Ishikawa (cell line): Measurements from ENCODE around the gene NPC2.

Experiments
- CEBPB ChIP-seq: IDR thresholded peaks from 2 replicates; pipeline ENCODE4 v1.6.1; 2012
- CREB1 ChIP-seq: IDR thresholded peaks from 2 replicates; pipeline ENCODE4 v1.6.1; 2012; ENCODE audit warnings: low read depth
- EGR1 ChIP-seq: IDR thresholded peaks from 2 replicates; pipeline ENCODE4 v1.6.1; 2012
- EP300 ChIP-seq: IDR thresholded peaks from 2 replicates; pipeline ENCODE4 v1.6.1; 2012; ENCODE audit warnings: borderline replicate concordance
- FOXM1 ChIP-seq: IDR thresholded peaks from 2 replicates; pipeline ENCODE4 v1.6.1; 2012; ENCODE audit warnings: low read depth, borderline replicate concordance
- MAX ChIP-seq: IDR thresholded peaks from 2 replicates; pipeline ENCODE4 v1.6.1; 2012
- NFIC ChIP-seq: IDR thresholded peaks from 2 replicates; pipeline ENCODE4 v1.6.1; 2012
- RAD21 ChIP-seq: IDR thresholded peaks from 2 replicates; pipeline ENCODE4 v1.6.1; 2012; ENCODE audit warnings: low read depth
- REST ChIP-seq: IDR thresholded peaks from 2 replicates; pipeline ENCODE4 v1.6.1; 2012; ENCODE audit warnings: low read depth, mild to moderate bottlenecking
- TAF1 ChIP-seq: IDR thresholded peaks from 2 replicates; pipeline ENCODE4 v1.6.1; 2012; ENCODE audit warnings: low read depth, mild to moderate bottlenecking
- TCF12 ChIP-seq: IDR thresholded peaks from 2 replicates; pipeline ENCODE4 v1.6.1; 2012; ENCODE audit warnings: low read depth
- TEAD4 ChIP-seq: IDR thresholded peaks from 2 replicates; pipeline ENCODE4 v1.6.1; 2012
- USF1 ChIP-seq: IDR thresholded peaks from 2 replicates; pipeline ENCODE4 v1.6.1; 2012
- YY1 ChIP-seq: IDR thresholded peaks from 2 replicates; pipeline ENCODE4 v1.6.1; 2012; ENCODE audit warnings: low read depth
- ZBTB7A ChIP-seq: IDR thresholded peaks from 2 replicates; pipeline ENCODE4 v1.6.1; 2012; ENCODE audit warnings: low read depth

NPC2 gene

GRCh38 chr14:74476107-74476506, 17.0 kb downstream of the NPC2 start:
- no peak for TF ChIP-seq CEBPB
- TF ChIP-seq EGR1: no peak
- TF ChIP-seq CREB1: no peak
- no peak for TF ChIP-seq TEAD4
- TF ChIP-seq REST: no peak

GRCh38 chr14:74475678-74476077, 17.4 kb downstream of the NPC2 start:
- TF ChIP-seq TEAD4: no peak
- TF ChIP-seq FOXM1: no peak
- no peak for TF ChIP-seq TCF12
- no peak for TF ChIP-seq YY1
- TF ChIP-seq RAD21: no peak
- TF ChIP-seq TAF1: no peak
- TF ChIP-seq MAX: no peak
- no peak for TF ChIP-seq ZBTB7A
- TF ChIP-seq EP300: no peak
- no peak for TF ChIP-seq REST
- TF ChIP-seq CEBPB: no peak
- TF ChIP-seq EGR1: no peak
- no peak for TF ChIP-seq CREB1
- TF ChIP-seq USF1: no peak
- TF ChIP-seq NFIC: no peak

DNA sequence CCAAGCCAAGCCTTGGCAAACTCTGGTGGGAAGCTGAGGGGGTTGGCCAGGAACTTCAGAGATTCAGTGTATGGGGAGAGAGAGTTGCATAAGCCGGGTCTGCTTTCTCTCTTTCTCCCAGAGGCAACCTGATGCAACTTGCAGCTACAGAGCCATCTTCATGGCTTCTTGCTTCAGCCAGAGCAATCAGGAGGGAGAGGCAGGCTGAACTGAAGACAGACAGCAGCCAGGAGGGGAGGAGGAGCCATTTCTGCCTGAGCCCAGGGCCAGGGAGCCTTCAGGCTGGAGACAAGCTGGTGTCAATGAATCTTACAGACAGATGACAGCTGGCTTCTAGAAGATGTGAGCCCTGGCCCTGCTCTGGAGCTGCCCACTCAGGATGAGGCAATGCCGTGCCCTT, 18.7 kb downstream of the NPC2 start:
- no peak for TF ChIP-seq NFIC
- no peak for TF ChIP-seq USF1
- TF ChIP-seq TCF12: no peak
- TF ChIP-seq EP300: no peak
- TF ChIP-seq FOXM1: no peak
- no peak for TF ChIP-seq CREB1
- no peak for TF ChIP-seq MAX
- TF ChIP-seq TAF1: no peak
- TF ChIP-seq RAD21: no peak
- no peak for TF ChIP-seq CEBPB
- TF ChIP-seq YY1: no peak
- no peak for TF ChIP-seq EGR1
- no peak for TF ChIP-seq REST

- TF ChIP-seq CEBPB: no peak
- no peak for TF ChIP-seq MAX
- no peak for TF ChIP-seq NFIC
- no peak for TF ChIP-seq RAD21
- TF ChIP-seq USF1: no peak
- no peak for TF ChIP-seq EGR1
- no peak for TF ChIP-seq EP300
- TF ChIP-seq CREB1: no peak
- TF ChIP-seq TAF1: no peak
- TF ChIP-seq FOXM1: no peak
- TF ChIP-seq ZBTB7A: no peak
- no peak for TF ChIP-seq TCF12
These were observed 20.5 kb downstream of the NPC2 start for GRCh38 chr14:74472601-74473000.
